CD14-positive monocyte (primary cell): Measurements from ENCODE around the gene TSPAN3. TPM values are rescaled to one million over a fixed set of nuclear protein-coding genes. Genes with fewer than 3 reads are reported as not detected.

ENCODE experiments used
- DNase-seq, 3 donors: peaks; one replicate each; pipeline ENCODE4 v3.0.0-alpha.2; 2011 to 2022
- H2AFZ ChIP-seq: 2 replicates; pipeline ENCODE4 v1.6.0; 2012; ENCODE audit warnings: mild to moderate bottlenecking, low read depth, low read length, inconsistent platforms; ENCODE audit not compliant: insufficient read depth, poor library complexity, severe bottlenecking
- H3K27ac ChIP-seq, 2 donors: 1 replicate in 1 of 2; 2 replicates in 1 of 2; pipeline ENCODE4 v1.5.1; 2012 to 2013; ENCODE audit warnings: low read length in 2 of 2, control low read depth in 1 of 2, inconsistent platforms in 1 of 2, low read depth in 1 of 2, mild to moderate bottlenecking in 1 of 2
- H3K27me3 ChIP-seq, 2 donors: one replicate each; pipeline versions ENCODE4 v1.6.0 to v1.6.1; 2011 to 2013; ENCODE audit warnings: low read length in 2 of 2; ENCODE audit not compliant: control insufficient read depth in 2 of 2, insufficient read depth in 2 of 2
- H3K36me3 ChIP-seq, 2 donors: replicated peaks in 1 of 2; 1 replicate in 1 of 2; 2 replicates in 1 of 2; pipeline versions ENCODE4 v1.5.1 to v1.6.1; 2012 to 2013; ENCODE audit warnings: low read length in 2 of 2, control low read depth in 1 of 2, inconsistent platforms in 1 of 2, mild to moderate bottlenecking in 1 of 2; ENCODE audit not compliant: insufficient read depth in 2 of 2, control insufficient read depth in 1 of 2
- H3K4me1 ChIP-seq, 2 donors: 1 replicate in 1 of 2; 2 replicates in 1 of 2; pipeline versions ENCODE4 v1.5.1 to v1.6.1; 2012 to 2013; ENCODE audit warnings: low read length in 2 of 2, control low read depth in 1 of 2, inconsistent platforms in 1 of 2, mild to moderate bottlenecking in 1 of 2, moderate library complexity in 1 of 2; ENCODE audit not compliant: insufficient read depth in 2 of 2, control insufficient read depth in 1 of 2
- H3K4me2 ChIP-seq: replicated peaks from 2 replicates; pipeline ENCODE3; 2012; ENCODE audit warnings: low read length, moderate library complexity, mild to moderate bottlenecking; ENCODE audit not compliant: poor library complexity, severe bottlenecking; ENCODE audit errors: extremely low read depth
- H3K4me3 ChIP-seq, 3 experiments: fragments of 200-600 bp in 1 of 3; sonication (generic) in 1 of 3; replicated peaks in 1 of 3; 1 replicate in 2 of 3; 2 replicates in 1 of 3; pipeline ENCODE4 v1.5.1; 2011 to 2013; ENCODE audit warnings: low read length in 3 of 3, mild to moderate bottlenecking in 3 of 3, control low read depth in 2 of 3, low read depth in 2 of 3, inconsistent platforms in 1 of 3, moderate library complexity in 1 of 3
- H3K79me2 ChIP-seq: 2 replicates; pipeline ENCODE4 v1.6.0; 2012; ENCODE audit warnings: mild to moderate bottlenecking, control low read depth, inconsistent platforms, low read length, moderate library complexity; ENCODE audit not compliant: insufficient read depth
- H3K9ac ChIP-seq: 2 replicates; pipeline ENCODE4 v1.6.0; 2017; ENCODE audit warnings: low read length, mild to moderate bottlenecking; ENCODE audit not compliant: insufficient read depth, poor library complexity, severe bottlenecking
- H3K9me3 ChIP-seq, 2 donors: replicated peaks in 1 of 2; 1 replicate in 1 of 2; 2 replicates in 1 of 2; pipeline versions ENCODE4 v1.5.1 to v1.6.1; 2012 to 2013; ENCODE audit warnings: low read length in 2 of 2, control low read depth in 1 of 2; ENCODE audit not compliant: control insufficient read depth in 1 of 2, insufficient read depth in 1 of 2
- H4K20me1 ChIP-seq: 2 replicates; pipeline ENCODE4 v1.6.0; 2012; ENCODE audit warnings: mild to moderate bottlenecking, low read length, control low read depth, moderate library complexity; ENCODE audit not compliant: insufficient read depth
- H3K27ac Mint-ChIP-seq, 7 donors: one replicate each; pipeline ENCODE4 v1.8.0; 2020; ENCODE audit warnings: mild to moderate bottlenecking in 7 of 7, mixed read lengths in 7 of 7, moderate library complexity in 6 of 7, inconsistent platforms in 2 of 7
- H3K27me3 Mint-ChIP-seq, 3 donors: one replicate each; pipeline ENCODE4 v1.8.0; 2021 to 2022; ENCODE audit warnings: low read depth in 3 of 3, mild to moderate bottlenecking in 3 of 3, mixed read lengths in 3 of 3, moderate library complexity in 3 of 3, inconsistent platforms in 1 of 3
- H3K36me3 Mint-ChIP-seq, 2 donors: one replicate each; pipeline ENCODE4 v1.8.0; 2020; ENCODE audit warnings: mixed read lengths in 2 of 2, inconsistent platforms in 1 of 2, mild to moderate bottlenecking in 1 of 2
- H3K4me1 Mint-ChIP-seq: one replicate; pipeline ENCODE4 v1.8.0; 2020; ENCODE audit warnings: mild to moderate bottlenecking, mixed read lengths
- H3K4me3 Mint-ChIP-seq, 2 donors: one replicate each; pipeline ENCODE4 v1.8.0; 2020; ENCODE audit warnings: mild to moderate bottlenecking in 2 of 2, mixed read lengths in 2 of 2, moderate library complexity in 1 of 2
- H3K9me3 Mint-ChIP-seq, 7 donors: one replicate each; pipeline ENCODE4 v1.8.0; 2020 to 2022; ENCODE audit warnings: mixed read lengths in 7 of 7, mild to moderate bottlenecking in 6 of 7, moderate library complexity in 6 of 7, inconsistent platforms in 2 of 7
- WGBS: methylation state at CpG from one replicate; pipeline ENCODE4 v1.1.5; 2013; ENCODE audit warnings: missing lambda C conversion rate; ENCODE audit not compliant: insufficient coverage; 5-methylcytosine and 5-hydroxymethylcytosine counted together
- intact Hi-C, 2 donors: fragments of 100-400 bp; cut with micrococcal nuclease; formaldehyde crosslinking; loops; one replicate each; pipeline versions ENCODE4 v1.15.0 to v1.15.1; 2023
- polyA plus RNA-seq, 3 donors: library from polyadenylated mRNA; depleted of rRNA in 1 of 3; unstranded in 2 of 3; stranded (reverse) in 1 of 3; fragments of 300-500 nt in 2 of 3; fragments of >200 nt in 1 of 3; fragmentation: Illumina TruSeq in 2 of 3; gene quantifications; 1 replicate in 2 of 3; 2 replicates in 1 of 3; pipeline ENCODE4 v1.2.3, GENCODE V29; 2012 to 2021
- TF ChIP-seq, protein P1 (sequence below): fragments of 200-600 bp; IDR thresholded peaks from one replicate; pipeline ENCODE4 v1.8.0; 2022; ENCODE audit warnings: antibody characterized with exemption, mild to moderate bottlenecking

TSPAN3 gene
- polyA plus RNA-seq, 3 donors, result 26.0 to 68.0 (median 53.2) TPM

DNA sequence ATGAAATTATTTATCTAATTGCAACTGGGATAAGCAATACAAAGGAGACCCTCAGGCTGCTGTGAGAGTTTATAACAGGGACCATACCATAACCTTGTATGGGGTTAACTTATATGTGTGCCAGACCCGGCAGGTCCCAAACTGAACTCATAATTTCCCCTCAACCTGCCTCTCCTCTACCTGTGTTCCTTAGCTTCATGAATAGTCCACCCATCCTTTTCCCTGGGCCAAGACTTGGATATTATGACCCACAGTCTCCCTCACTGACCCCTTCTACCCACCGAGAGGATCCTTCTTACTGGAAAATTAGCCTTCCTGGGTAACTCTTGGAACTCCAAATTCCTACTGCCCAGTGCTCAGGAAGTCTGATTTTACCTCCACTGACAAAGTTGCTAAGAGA lies 3.4 kb upstream of the TSPAN3 start:
- H3K4me2 ChIP-seq, result no peak overlapping the region
- Mint-ChIP-seq H3K4me1 (peaks cover 24% of the 10 kb centered on the region), H3K27ac (no peak overlapping the region)

GRCh38 chr15:77071305-77072223 lies 655 bp upstream of the TSPAN3 start:
- Mint-ChIP-seq H3K4me1 (peaks cover 34% of the 10 kb centered on the region), H3K27ac (peak overlapping the region in 5 of 7 donors; percentile 19 to 74 (median 66)), H3K36me3 (no peaks in the 10 kb centered on the region), H3K4me3 (peak overlapping the region; percentile 77 to 81), H3K27me3 (peaks cover 0 to 7% (median 4%) of the 10 kb centered on the region in 3 donors), H3K9me3 (peaks cover 0 to 3% (median 0%) of the 10 kb centered on the region in 7 donors)
- Histone ChIP-seq H3K79me2 (peaks cover 25% of the 10 kb centered on the region), H3K36me3 (no peaks in the 10 kb centered on the region), H3K4me2 (peak overlapping the region; percentile 70), H3K4me1 (peaks cover 35 to 36% of the 10 kb centered on the region in 2 donors), H3K27ac (no peak overlapping the region), H2AFZ (peak overlapping the region; percentile 81), H3K9me3 (no peaks in the 10 kb centered on the region), H3K9ac (peak overlapping the region; percentile 75), H4K20me1 (peaks cover 14% of the 10 kb centered on the region), H3K4me3 (peak overlapping the region in 2 of 3 experiments; percentile 42 to 83), H3K27me3 (no peaks in the 10 kb centered on the region)
- TF ChIP-seq, protein P1, sequence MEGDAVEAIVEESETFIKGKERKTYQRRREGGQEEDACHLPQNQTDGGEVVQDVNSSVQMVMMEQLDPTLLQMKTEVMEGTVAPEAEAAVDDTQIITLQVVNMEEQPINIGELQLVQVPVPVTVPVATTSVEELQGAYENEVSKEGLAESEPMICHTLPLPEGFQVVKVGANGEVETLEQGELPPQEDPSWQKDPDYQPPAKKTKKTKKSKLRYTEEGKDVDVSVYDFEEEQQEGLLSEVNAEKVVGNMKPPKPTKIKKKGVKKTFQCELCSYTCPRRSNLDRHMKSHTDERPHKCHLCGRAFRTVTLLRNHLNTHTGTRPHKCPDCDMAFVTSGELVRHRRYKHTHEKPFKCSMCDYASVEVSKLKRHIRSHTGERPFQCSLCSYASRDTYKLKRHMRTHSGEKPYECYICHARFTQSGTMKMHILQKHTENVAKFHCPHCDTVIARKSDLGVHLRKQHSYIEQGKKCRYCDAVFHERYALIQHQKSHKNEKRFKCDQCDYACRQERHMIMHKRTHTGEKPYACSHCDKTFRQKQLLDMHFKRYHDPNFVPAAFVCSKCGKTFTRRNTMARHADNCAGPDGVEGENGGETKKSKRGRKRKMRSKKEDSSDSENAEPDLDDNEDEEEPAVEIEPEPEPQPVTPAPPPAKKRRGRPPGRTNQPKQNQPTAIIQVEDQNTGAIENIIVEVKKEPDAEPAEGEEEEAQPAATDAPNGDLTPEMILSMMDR, result no peak
- 96% methylated on average over 9 of the region's 15 CpGs for WGBS
- intact Hi-C loops, result loop anchor here in 1 of 2 donors (10.0 kb wide), 1 partner anchor 113 kb away; no protein-coding TSS in a partner anchor
- DNase-seq, result no peak

More for the DNA sequence above, 3.4 kb upstream of the TSPAN3 start:
- intact Hi-C loops, result loop anchor here in 1 of 2 donors (10.0 kb wide), 1 partner anchor 110 kb away; no protein-coding TSS in a partner anchor
- H3K27me3 Mint-ChIP-seq, result peaks cover 0 to 7% (median 4%) of the 10 kb centered on the region in 3 donors
- no peaks in the 10 kb centered on the region for H3K36me3 Mint-ChIP-seq
- H3K9me3 Mint-ChIP-seq, result peaks cover 0 to 3% (median 0%) of the 10 kb centered on the region in 7 donors
- Histone ChIP-seq H3K9ac (no peak overlapping the region), H3K36me3 (no peaks in the 10 kb centered on the region), H3K27me3 (no peaks in the 10 kb centered on the region), H3K79me2 (peaks cover 10% of the 10 kb centered on the region), H4K20me1 (peaks cover 7% of the 10 kb centered on the region), H3K4me3 (no peak overlapping the region), H3K4me1 (peaks cover 25 to 26% of the 10 kb centered on the region in 2 donors), H2AFZ (no peak overlapping the region), H3K9me3 (no peaks in the 10 kb centered on the region), H3K27ac (no peak overlapping the region)
- WGBS, result 86% methylated on average over 2 of the region's 2 CpGs
- DNase-seq, result no peak
- H3K4me3 Mint-ChIP-seq, result no peak overlapping the region
- TF ChIP-seq, protein P1, result no peak
